IPS DF 6.9 (cell line): ENCODE measurements around the gene PLEKHA3.

Experiments
- DNase-seq: peaks from one replicate; pipeline ENCODE4 v3.0.0-alpha.2; 2013; ENCODE audit warnings: low read depth, low spot score
- H3K27ac ChIP-seq: one replicate; pipeline ENCODE4 v1.5.1; 2013; ENCODE audit warnings: low read length, control low read depth
- H3K27me3 ChIP-seq: 2 replicates; pipeline ENCODE4 v1.6.1; 2013; ENCODE audit warnings: mild to moderate bottlenecking, low read length; ENCODE audit not compliant: control insufficient read depth, insufficient read depth
- H3K36me3 ChIP-seq: 2 replicates; pipeline ENCODE4 v1.6.1; 2013; ENCODE audit warnings: low read length; ENCODE audit not compliant: control insufficient read depth, insufficient read depth
- H3K4me1 ChIP-seq: 2 replicates; pipeline ENCODE4 v1.6.1; 2013; ENCODE audit warnings: low read length; ENCODE audit not compliant: control insufficient read depth, insufficient read depth
- H3K4me3 ChIP-seq: 2 replicates; pipeline ENCODE4 v1.5.1; 2013; ENCODE audit warnings: mild to moderate bottlenecking, low read length
- H3K9me3 ChIP-seq: 2 replicates; pipeline ENCODE4 v1.6.1; 2013; ENCODE audit warnings: low read length, inconsistent platforms; ENCODE audit not compliant: control insufficient read depth, insufficient read depth
- WGBS: extraction: QIAGEN DNeasy Blood & Tissue Kit; methylation state at CpG from one replicate; pipeline ENCODE4 v1.1.7; 2013; ENCODE audit warnings: mixed read lengths, missing lambda C conversion rate; ENCODE audit not compliant: insufficient read length, insufficient coverage; 5-methylcytosine and 5-hydroxymethylcytosine counted together

The PLEKHA3 gene

GRCh38 chr2:178502751-178503150 lies 22.5 kb downstream of the PLEKHA3 start:
- no peaks in the 10 kb centered on the region for H3K9me3 ChIP-seq
- H3K27me3 ChIP-seq = no peaks in the 10 kb centered on the region
- H3K4me1 ChIP-seq = no peaks in the 10 kb centered on the region
- no peak overlapping the region for H3K4me3 ChIP-seq
- no peaks in the 10 kb centered on the region; the same call in 1 of the 2 replicates for H3K36me3 ChIP-seq
- no peak overlapping the region for H3K27ac ChIP-seq
- DNase-seq = no peak
- no CpG with 5 or more reads among the region's 4 CpGs for WGBS

GRCh38 chr2:178506101-178506500 lies 25.8 kb downstream of the PLEKHA3 start:
- Histone ChIP-seq H3K4me1 (no peaks in the 10 kb centered on the region), H3K36me3 (no peaks in the 10 kb centered on the region; the same call in 1 of the 2 replicates), H3K4me3 (no peak overlapping the region), H3K9me3 (no peaks in the 10 kb centered on the region), H3K27me3 (no peaks in the 10 kb centered on the region), H3K27ac (no peak overlapping the region)
- no CpG with 5 or more reads among the region's 1 CpG for WGBS
- no peak for DNase-seq

GRCh38 chr2:178506524-178506923 lies 26.3 kb downstream of the PLEKHA3 start:
- H3K4me1 ChIP-seq = no peaks in the 10 kb centered on the region
- DNase-seq = no peak
- no peak overlapping the region for H3K4me3 ChIP-seq
- no peak overlapping the region for H3K27ac ChIP-seq
- H3K36me3 ChIP-seq = no peaks in the 10 kb centered on the region; the same call in 1 of the 2 replicates
- H3K27me3 ChIP-seq = no peaks in the 10 kb centered on the region
- H3K9me3 ChIP-seq = no peaks in the 10 kb centered on the region
- no CpG with 5 or more reads among the region's 2 CpGs for WGBS

GRCh38 chr2:178506949-178507348 lies 26.7 kb downstream of the PLEKHA3 start:
- DNase-seq = no peak
- Histone ChIP-seq H3K9me3 (no peaks in the 10 kb centered on the region), H3K4me1 (no peaks in the 10 kb centered on the region), H3K27ac (no peak overlapping the region), H3K36me3 (no peaks in the 10 kb centered on the region; the same call in 1 of the 2 replicates), H3K27me3 (no peaks in the 10 kb centered on the region), H3K4me3 (no peak overlapping the region)
- no CpG with 5 or more reads among the region's 1 CpG for WGBS

GRCh38 chr2:178508646-178509045 lies 28.4 kb downstream of the PLEKHA3 start:
- H3K4me3 ChIP-seq = no peak overlapping the region
- no peak for DNase-seq
- H3K4me1 ChIP-seq = no peaks in the 10 kb centered on the region
- H3K27ac ChIP-seq = no peak overlapping the region
- H3K36me3 ChIP-seq = no peaks in the 10 kb centered on the region
- WGBS = no CpG with 5 or more reads among the region's 2 CpGs
- no peaks in the 10 kb centered on the region for H3K27me3 ChIP-seq
- no peaks in the 10 kb centered on the region for H3K9me3 ChIP-seq

- Histone ChIP-seq H3K36me3 (no peaks in the 10 kb centered on the region), H3K27me3 (no peaks in the 10 kb centered on the region)
- WGBS = no CpG with 5 or more reads among the region's 6 CpGs
Measured at GRCh38 chr2:178510384-178510783, 30.1 kb downstream of the PLEKHA3 start.

GRCh38 chr2:178512484-178512883 lies 32.2 kb downstream of the PLEKHA3 start:
- Histone ChIP-seq H3K9me3 (no peaks in the 10 kb centered on the region), H3K27me3 (no peaks in the 10 kb centered on the region), H3K4me3 (no peak overlapping the region), H3K4me1 (no peaks in the 10 kb centered on the region), H3K36me3 (no peaks in the 10 kb centered on the region), H3K27ac (no peak overlapping the region)
- DNase-seq = no peak
- no CpG with 5 or more reads among the region's 2 CpGs for WGBS

More at GRCh38 chr2:178510384-178510783, 30.1 kb downstream of the PLEKHA3 start:
- H3K9me3 ChIP-seq = no peaks in the 10 kb centered on the region
- no peaks in the 10 kb centered on the region for H3K4me1 ChIP-seq
- DNase-seq = no peak
- H3K27ac ChIP-seq = no peak overlapping the region
- H3K4me3 ChIP-seq = no peak overlapping the region; the same call in 1 of the 2 replicates

- no peak overlapping the region for H3K4me3 ChIP-seq
- WGBS = no CpG with 5 or more reads among the region's 4 CpGs
- H3K36me3 ChIP-seq = no peaks in the 10 kb centered on the region
- no peak overlapping the region for H3K27ac ChIP-seq
- no peak for DNase-seq
- H3K9me3 ChIP-seq = no peaks in the 10 kb centered on the region
- no peaks in the 10 kb centered on the region for H3K27me3 ChIP-seq
- H3K4me1 ChIP-seq = no peaks in the 10 kb centered on the region
Measured at GRCh38 chr2:178513876-178514275, 33.6 kb downstream of the PLEKHA3 start.

- DNase-seq = no peak
Measured at GRCh38 chr2:178514664-178515063, 34.4 kb downstream of the PLEKHA3 start.

GRCh38 chr2:178517496-178517895 lies 37.2 kb downstream of the PLEKHA3 start:
- no CpG with 5 or more reads among the region's 1 CpG for WGBS

More at GRCh38 chr2:178514664-178515063, 34.4 kb downstream of the PLEKHA3 start:
- no CpG with 5 or more reads among the region's 2 CpGs for WGBS
- Histone ChIP-seq H3K27ac (no peak overlapping the region), H3K9me3 (no peaks in the 10 kb centered on the region), H3K4me1 (no peaks in the 10 kb centered on the region), H3K36me3 (no peaks in the 10 kb centered on the region), H3K4me3 (no peak overlapping the region), H3K27me3 (no peaks in the 10 kb centered on the region)

More at GRCh38 chr2:178517496-178517895, 37.2 kb downstream of the PLEKHA3 start:
- H3K9me3 ChIP-seq = no peaks in the 10 kb centered on the region
- H3K27me3 ChIP-seq = no peaks in the 10 kb centered on the region
- no peak overlapping the region for H3K27ac ChIP-seq
- no peak for DNase-seq
- no peaks in the 10 kb centered on the region for H3K36me3 ChIP-seq
- H3K4me3 ChIP-seq = no peak overlapping the region
- H3K4me1 ChIP-seq = no peaks in the 10 kb centered on the region
